Stimulated activated CD8-positive, alpha-beta memory T cell treated with anti-CD3 and anti-CD28 coated beads, Interleukin-15, amount 100 ng/mL, for 24 hours (primary cell): ENCODE data around the gene ELAVL2.

Experiments
- DNase-seq: peaks from one replicate; pipeline ENCODE4 v3.0.0-alpha.2; 2020; ENCODE audit warnings: low read depth

The ELAVL2 gene

DNA sequence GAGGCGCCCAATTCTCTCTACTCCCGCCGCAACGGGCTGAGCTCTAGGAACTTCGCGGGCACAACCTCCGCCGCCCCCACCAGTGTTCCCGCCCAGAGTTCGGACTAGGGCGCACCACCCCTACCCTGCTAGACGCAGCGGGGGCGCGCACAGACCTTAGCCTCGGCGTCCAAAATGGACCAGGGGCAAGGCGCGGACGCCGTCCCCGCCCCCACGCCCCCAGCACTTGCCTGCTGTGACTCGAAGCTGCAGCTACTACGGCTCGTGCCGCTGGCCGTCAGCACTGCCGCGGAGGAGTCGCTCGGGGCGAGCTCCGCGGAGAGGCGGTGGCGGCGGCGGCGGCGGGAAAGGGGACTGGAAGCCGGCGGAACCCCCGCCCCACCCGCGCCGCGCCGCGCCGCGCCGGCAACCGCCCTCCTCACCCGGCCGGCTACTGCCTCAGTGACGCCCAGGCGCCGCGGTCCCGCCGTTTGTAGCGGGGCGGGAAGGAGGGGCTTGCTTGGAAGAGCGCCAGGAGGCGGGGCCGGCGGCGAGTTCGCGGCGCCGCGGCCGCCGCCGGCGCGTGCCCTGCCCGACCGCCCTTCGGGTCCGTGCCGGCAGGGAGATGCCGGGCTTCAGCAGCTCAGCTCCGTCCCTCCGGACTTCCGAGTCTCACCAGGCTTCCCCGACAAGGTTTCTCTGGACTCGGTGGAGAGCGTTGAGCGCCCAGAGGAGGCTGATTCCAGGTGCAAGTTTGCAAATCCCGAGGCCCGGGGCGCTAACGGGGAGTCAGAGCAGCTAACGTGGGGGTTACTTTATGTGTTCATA lies 4.5 kb downstream of the ELAVL2 start:
- DNase-seq = no peak

DNA sequence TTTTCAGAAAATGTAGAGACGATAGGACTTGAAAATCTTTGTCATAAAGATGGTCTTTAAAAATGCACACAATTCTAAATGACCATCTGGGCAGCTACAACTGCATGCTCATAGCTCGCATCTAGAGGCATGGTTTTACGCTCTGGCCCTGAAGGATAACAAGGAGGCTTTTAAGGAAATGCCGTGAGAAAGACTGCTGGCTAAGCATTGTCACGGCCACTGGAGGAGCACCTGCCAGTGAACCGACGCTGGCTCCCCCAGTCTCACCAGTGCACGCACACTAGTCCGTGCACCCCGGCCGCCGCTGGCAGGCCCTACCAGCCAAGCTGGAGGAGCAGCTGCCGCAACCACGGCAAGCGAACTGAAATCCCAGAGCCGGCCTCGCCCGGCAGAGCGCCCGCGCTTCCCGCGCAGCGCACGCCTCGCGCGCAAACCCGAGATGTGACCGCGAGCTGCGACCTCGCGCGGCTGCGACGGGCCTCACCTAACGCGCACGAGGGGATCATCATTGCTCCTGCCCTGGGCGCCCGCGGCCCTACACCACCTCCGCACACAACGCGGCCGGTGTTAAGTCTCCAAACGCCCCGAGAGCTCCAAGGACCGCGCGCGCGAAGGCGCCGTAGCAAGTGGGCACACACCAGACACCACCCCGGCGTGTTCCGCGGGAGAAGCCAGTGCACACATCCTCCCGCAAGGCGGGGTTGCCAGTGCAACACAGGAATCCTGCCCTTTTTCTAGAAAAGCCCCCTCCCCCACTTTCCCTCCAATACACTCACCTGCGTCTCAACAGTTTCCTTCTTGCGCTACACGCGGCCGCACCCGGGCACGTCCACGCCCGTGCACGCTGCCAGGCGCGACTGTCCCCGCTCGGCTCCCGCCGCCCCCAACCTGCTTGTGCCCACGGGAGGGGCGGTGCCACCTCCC lies 5.3 kb downstream of the ELAVL2 start:
- no peak for DNase-seq

- no peak for DNase-seq
Observed at GRCh38 chr9:23819403-23819802, 6.6 kb downstream of the ELAVL2 start.

DNA sequence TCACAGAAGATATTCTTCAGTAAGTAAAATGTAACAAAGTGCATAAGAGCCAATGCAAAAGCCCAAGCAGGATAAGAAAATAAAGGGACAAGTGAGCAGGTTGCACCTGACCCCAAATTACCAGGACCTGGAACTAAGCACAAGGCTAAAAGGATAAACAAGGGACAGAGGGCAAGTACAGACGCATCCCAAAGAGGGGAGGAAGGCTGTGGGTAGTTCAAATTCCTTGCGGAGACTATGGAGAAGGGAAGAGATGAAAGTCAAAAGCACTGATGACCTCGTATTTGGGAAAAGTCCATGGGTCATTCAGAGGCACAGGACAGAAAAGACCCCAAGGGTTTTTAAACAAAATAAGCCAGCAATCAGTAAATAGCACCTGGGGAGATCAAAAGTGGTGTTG lies 11.8 kb downstream of the ELAVL2 start:
- no peak for DNase-seq

DNA sequence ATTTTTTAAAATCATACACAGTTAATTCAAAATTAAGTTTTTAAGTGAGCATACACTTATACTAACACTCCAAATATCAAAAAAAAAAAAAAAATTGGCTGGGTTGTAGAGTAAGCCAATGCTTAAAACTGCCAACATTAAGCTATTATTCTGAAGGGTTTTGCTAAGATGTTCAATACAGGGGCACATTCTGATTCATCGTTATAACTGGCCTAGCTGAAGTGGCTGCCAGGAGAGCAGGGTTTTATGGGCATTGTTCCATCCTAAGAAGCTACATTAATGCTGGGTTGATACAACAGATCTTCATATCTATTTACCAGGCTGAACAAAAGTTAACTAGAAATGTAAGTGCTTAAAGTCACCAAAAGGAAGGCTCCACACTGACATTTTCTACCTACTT lies 13.4 kb downstream of the ELAVL2 start:
- DNase-seq = no peak

GRCh38 chr9:23811633-23812032 lies 14.4 kb downstream of the ELAVL2 start:
- DNase-seq = no peak

GRCh38 chr9:23803216-23803615 lies 22.8 kb downstream of the ELAVL2 start:
- DNase-seq = no peak

DNA sequence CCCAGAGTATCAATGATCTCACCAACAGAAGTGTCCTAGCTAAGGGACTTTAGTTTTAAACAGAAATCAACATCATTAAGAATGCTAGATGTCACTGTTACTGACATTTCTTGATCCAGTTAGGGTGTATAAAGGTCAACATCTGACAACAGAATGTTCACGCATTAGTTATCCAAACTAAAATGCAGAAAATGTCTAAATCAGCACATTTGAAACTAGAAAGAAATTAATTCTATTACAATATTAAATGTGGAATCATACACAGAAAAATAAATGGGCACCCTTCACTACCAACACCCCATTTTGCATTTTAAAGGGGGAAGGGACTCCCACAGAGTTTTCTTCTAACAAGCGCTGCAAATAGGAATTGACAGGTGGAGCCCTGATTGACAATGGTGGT lies 24.5 kb downstream of the ELAVL2 start:
- DNase-seq = no peak

- no peak for DNase-seq
Observed at GRCh38 chr9:23799521-23799920, 26.5 kb downstream of the ELAVL2 start.

DNA sequence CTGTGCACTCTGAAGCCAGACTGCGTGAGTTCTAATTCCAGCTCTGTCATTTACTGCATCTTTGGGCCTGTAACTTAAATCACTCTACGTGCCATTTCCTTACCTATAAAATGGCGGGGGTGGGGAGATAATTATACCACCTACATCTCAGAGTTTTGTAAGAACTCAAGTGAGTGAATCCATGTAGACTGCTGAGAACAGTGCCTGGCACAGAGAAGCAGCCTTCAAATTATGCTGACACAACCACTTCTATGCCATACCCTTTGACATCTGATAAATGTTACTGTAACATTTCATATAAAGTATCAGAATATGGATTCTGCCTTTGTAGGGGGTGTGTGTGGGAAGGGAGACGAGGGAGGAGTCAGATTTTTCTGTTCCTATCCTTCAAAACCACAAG lies 27.7 kb downstream of the ELAVL2 start:
- no peak for DNase-seq

GRCh38 chr9:23796209-23796608 lies 29.8 kb downstream of the ELAVL2 start:
- no peak for DNase-seq

GRCh38 chr9:23790351-23791260 lies 35.4 kb downstream of the ELAVL2 start:
- no peak for DNase-seq

GRCh38 chr9:23789529-23790254 lies 36.3 kb downstream of the ELAVL2 start:
- DNase-seq = no peak

GRCh38 chr9:23784962-23785361 lies 41.1 kb downstream of the ELAVL2 start:
- DNase-seq = no peak

DNA sequence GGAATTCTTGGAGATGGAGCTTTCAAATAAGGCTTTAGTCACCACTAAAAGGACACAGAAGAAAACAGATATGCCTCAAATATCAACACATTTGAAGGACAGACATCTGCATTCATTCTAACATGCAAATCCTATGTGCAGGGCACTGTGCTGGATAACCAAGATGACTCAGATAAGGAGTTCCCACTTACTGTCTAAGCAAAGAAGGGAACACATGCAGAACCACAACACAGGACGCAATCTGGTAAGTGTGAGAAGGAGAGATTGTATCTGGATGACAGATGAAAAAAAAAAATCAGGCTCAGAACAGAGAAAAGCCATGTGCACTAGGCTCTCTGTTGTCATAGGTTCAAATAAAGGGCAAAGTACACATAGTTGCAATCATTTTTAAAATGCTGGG lies 42.5 kb downstream of the ELAVL2 start:
- DNase-seq = no peak

DNA sequence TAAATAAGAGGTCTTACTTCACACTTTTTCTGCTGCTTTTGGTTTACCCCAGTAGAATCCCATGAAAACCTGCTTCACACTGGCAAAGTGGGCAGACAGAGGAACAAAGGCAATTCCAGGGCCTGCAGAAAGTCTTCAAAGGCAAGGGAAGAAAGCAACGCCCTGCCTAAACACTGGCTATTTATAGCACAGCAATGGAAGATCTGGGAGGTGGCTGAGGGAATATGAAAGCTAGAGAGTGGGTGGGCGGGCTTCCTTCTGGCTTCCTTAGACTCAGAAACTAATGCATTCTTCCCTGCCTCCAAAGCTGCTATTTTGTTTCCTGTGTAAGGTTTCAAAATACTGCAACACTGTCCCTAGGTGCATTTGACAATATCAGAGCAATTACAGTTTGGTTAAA lies 46.8 kb downstream of the ELAVL2 start:
- DNase-seq = no peak

GRCh38 chr9:23777328-23777727 lies 48.7 kb downstream of the ELAVL2 start:
- DNase-seq = no peak

GRCh38 chr9:23775549-23775948 lies 50.5 kb downstream of the ELAVL2 start:
- DNase-seq = no peak

DNA sequence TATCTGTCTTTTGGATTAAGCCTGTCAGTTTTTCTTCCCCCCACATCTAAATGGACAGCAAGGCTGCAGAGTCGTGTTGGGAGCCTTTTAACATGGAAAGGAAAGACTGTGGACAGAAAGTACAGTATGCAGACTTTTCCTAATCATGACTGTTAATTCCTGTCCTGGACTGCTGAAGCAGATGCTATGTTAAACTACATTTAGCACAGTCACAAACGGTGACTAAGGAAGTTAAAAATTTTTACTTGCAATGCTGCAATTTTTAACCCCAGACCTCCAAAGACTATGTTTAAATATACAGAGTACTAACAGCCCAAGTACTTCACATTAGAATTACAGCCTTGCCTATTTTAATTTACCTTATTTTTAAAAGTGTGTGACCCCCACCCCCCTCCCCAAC lies 51.8 kb downstream of the ELAVL2 start:
- no peak for DNase-seq

DNA sequence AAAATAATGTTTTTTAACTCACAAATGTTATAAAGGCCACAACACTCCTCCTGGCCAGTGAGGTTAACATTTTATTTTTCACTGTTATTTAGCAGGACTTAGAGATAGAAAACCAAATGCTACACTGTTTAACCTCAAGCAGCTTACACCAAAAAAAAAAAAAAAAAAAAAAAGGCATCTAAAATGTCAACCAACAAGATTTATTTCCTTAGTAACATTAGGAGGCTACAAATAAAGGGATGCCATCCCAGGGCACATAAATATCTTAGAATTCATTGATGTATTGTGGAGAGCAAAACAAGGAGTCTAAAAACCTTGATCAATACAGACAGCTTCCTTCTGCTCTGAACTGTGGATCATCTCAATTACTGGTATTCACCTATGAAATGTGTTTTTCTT lies 53.7 kb downstream of the ELAVL2 start:
- no peak for DNase-seq

DNA sequence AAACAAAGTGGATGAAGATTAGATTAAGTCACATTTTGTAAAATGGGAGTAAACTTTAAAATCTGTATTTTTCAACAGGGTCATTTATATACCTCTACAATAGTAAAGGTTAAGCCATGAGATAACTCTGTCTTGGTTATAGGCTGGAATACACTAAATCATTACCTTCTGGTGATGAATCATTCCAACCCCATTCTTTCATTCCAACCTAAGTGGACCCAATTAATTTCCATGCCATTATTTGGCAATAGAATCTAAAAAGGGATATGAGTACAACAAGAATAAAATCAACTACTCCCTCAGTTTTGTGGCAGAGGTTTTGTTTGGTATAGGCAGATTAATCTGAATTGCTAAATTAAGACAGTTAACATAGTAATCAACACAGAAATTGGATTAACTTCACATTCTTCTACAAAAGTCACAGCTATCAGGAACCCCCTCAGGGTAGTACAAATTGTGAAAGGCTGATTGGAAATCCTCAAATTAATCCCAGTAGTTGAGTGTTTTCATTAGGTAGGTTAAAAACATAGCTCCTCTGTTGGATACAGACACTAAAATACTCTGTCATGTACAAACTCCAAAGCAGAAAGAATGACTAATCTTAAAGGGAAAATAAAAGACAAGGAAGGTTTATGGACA lies 54.2 kb downstream of the ELAVL2 start:
- DNase-seq = no peak
